HepG2 (cell line): ENCODE data around the gene MEIOB.
A peak's percentile ranks its signal among the peaks of the same experiment; 100 is the strongest.

ENCODE experiments used
- CTCF ChIP-seq: sonication (generic); formaldehyde crosslinking; IDR thresholded peaks from 2 replicates; pipeline ENCODE4 v1.5.0; 2020; ENCODE audit warnings: mild to moderate bottlenecking, missing genetic modification reagents, moderate library complexity
- FOXM1 ChIP-seq: sonication (generic); formaldehyde crosslinking; IDR thresholded peaks from 2 replicates; pipeline ENCODE4 v1.5.0; 2020; ENCODE audit warnings: missing genetic modification reagents
- GABPB1 ChIP-seq: IDR thresholded peaks from 2 replicates; pipeline ENCODE4 v1.6.1; 2016; ENCODE audit warnings: mild to moderate bottlenecking, missing genetic modification reagents, moderate library complexity, missing compliant biosample characterization
- ZBTB25 ChIP-seq: IDR thresholded peaks from 2 replicates; pipeline ENCODE4 v1.6.1; 2018; ENCODE audit warnings: missing genetic modification reagents

DNA sequence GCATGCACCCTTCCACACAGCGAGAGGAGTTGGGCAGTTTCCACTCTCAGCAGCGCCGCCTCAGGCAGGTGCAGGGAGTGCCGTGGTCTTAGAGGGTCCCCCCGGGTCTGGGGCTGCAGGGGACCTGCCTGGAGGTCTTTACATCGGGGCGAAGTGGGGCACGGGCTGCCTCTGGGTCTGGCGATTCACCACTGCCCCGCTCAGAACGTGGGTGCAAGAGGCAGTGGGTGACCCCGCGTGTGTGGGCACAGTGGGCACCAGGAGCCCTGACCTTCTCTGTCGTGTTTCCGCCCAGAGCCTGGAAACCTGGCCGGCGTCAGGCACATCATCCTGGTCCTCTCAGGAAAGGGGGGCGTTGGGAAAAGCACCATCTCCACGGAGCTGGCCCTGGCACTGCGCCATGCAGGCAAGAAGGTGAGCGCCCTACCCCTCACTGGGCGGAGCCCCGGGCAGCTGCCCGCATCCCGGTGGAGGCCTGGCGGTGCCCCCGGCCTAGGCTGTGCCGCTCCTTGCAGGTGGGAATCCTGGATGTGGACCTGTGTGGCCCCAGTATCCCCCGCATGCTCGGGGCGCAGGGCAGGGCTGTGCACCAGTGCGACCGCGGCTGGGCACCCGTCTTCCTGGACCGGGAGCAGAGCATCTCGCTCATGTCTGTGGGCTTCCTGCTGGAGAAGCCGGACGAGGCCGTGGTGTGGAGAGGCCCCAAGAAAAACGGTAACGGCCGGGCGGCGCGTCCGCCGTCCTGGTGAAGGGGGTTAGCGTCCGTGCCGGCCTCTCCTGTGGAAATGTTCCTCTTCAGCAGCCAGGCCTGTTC, 85.5 kb downstream of the MEIOB start:
- TF ChIP-seq CTCF (no peak), ZBTB25 (no peak), FOXM1 (CRISPR knock-in tag) (no peak), GABPB1 (CRISPR knock-in tag) (peak; percentile 5; the same call in 1 of the 2 replicates)
